Effector memory CD4-positive, alpha-beta T cell (primary cell): Measurements from ENCODE around the gene FAF2.
A peak's percentile ranks its signal among the peaks of the same experiment; 100 is the strongest.
"Not testable (repeated sequence)": the region's sequence is repeated elsewhere in the genome, so short reads cannot be mapped to it uniquely, and the experiment has no call there.

Experiments
- DNase-seq, 3 donors: peaks; one replicate each; pipeline ENCODE4 v3.0.0-alpha.2; 2020
- H3K27ac ChIP-seq: 2 replicates; pipeline ENCODE4 v1.7.0; 2013; ENCODE audit warnings: mild to moderate bottlenecking, low read length, moderate library complexity; ENCODE audit not compliant: insufficient read depth, poor library complexity, severe bottlenecking
- H3K27me3 ChIP-seq: replicated peaks from 2 replicates; pipeline ENCODE4 v1.7.0; 2013; ENCODE audit warnings: mild to moderate bottlenecking, low read length; ENCODE audit not compliant: insufficient read depth, control insufficient read depth, poor library complexity, severe bottlenecking
- H3K36me3 ChIP-seq: 2 replicates; pipeline ENCODE4 v1.7.0; 2013; ENCODE audit warnings: mild to moderate bottlenecking, low read length, moderate library complexity; ENCODE audit not compliant: control insufficient read depth, insufficient read depth
- H3K4me1 ChIP-seq: 2 replicates; pipeline ENCODE4 v1.7.0; 2013; ENCODE audit warnings: low read length, mild to moderate bottlenecking; ENCODE audit not compliant: control insufficient read depth, insufficient read depth, poor library complexity, severe bottlenecking
- H3K4me3 ChIP-seq: 2 replicates; pipeline ENCODE4 v1.7.0; 2013; ENCODE audit warnings: low read length, low read depth, mild to moderate bottlenecking; ENCODE audit not compliant: insufficient read depth, poor library complexity, severe bottlenecking
- H3K9me3 ChIP-seq: 2 replicates; pipeline ENCODE4 v1.7.0; 2013; ENCODE audit warnings: mild to moderate bottlenecking, low read length, moderate library complexity; ENCODE audit not compliant: control insufficient read depth
- total RNA-seq, 3 donors: gene quantifications; one replicate each; lab custom pipeline; 2026; lab: John Stamatoyannopoulos, UW

The FAF2 gene
- 37.0 to 52.1 (median 37.7) reads per million in 3 donors for total RNA-seq

DNA sequence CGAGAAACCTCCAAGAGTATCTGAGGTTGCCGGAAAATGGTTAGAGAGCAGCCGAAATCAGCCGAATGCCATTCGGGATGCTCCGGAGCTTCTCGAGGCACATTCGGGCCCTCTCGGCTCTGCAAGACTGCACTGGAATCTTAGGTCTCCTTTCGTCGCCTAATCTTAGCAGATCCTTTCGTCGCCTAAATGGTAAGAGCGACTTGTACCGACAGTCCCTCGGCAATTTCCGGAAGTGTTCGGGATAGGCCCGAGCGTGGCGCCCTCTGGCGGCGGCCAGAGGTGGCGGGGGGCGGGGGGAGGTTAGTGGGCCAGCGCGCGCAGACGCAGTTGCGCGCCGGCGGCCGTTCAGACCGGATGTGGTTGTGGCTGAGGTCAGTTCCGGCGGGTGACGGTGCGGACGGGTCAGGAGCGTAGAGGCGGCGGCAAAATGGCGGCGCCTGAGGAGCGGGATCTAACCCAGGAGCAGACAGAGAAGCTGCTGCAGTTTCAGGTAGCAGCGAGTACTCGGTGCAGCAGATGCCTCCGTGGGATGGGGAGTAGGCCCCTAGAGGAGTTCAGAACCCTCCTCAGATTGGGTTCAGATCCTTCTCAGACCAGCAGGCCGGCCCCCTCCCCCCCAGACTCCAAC lies at the start of gene FAF2:
FAF2 (plus strand) TSS at position 408 of the 631 bp plus-strand sequence; CDS start at position 431, 23 bp downstream.
- peaks cover 6% of the 10 kb centered on the region for H3K4me1 ChIP-seq
- peaks cover 4% of the 10 kb centered on the region for H3K36me3 ChIP-seq
- peak; percentile 96 to 98 (median 97) for DNase-seq
- H3K9me3 ChIP-seq, result no peaks in the 10 kb centered on the region
- peak within 1 kb of the TSS; percentile 95 for H3K27ac ChIP-seq
- peak within 1 kb of the TSS; percentile 77 for H3K4me3 ChIP-seq
- no peaks in the 10 kb centered on the region for H3K27me3 ChIP-seq

- Histone ChIP-seq H3K4me3 (no peak overlapping the region), H3K27ac (no peak overlapping the region), H3K4me1 (no peaks in the 10 kb centered on the region)
Measured at GRCh38 chr5:176400382-176401156, 47.6 kb upstream of the FAF2 start.

GRCh38 chr5:176401281-176402205 lies 46.6 kb upstream of the FAF2 start:
- H3K27ac ChIP-seq, result no peak overlapping the region
- peaks cover 17% of the 10 kb centered on the region for H3K36me3 ChIP-seq
- H3K9me3 ChIP-seq, result no peaks in the 10 kb centered on the region
- H3K27me3 ChIP-seq, result no peaks in the 10 kb centered on the region
- DNase-seq, result no peak
- H3K4me1 ChIP-seq, result no peaks in the 10 kb centered on the region
- no peak overlapping the region for H3K4me3 ChIP-seq

More at GRCh38 chr5:176400382-176401156, 47.6 kb upstream of the FAF2 start:
- no peaks in the 10 kb centered on the region for H3K27me3 ChIP-seq
- H3K36me3 ChIP-seq, result peaks cover 12% of the 10 kb centered on the region
- DNase-seq, result no peak
- H3K9me3 ChIP-seq, result no peaks in the 10 kb centered on the region

DNA sequence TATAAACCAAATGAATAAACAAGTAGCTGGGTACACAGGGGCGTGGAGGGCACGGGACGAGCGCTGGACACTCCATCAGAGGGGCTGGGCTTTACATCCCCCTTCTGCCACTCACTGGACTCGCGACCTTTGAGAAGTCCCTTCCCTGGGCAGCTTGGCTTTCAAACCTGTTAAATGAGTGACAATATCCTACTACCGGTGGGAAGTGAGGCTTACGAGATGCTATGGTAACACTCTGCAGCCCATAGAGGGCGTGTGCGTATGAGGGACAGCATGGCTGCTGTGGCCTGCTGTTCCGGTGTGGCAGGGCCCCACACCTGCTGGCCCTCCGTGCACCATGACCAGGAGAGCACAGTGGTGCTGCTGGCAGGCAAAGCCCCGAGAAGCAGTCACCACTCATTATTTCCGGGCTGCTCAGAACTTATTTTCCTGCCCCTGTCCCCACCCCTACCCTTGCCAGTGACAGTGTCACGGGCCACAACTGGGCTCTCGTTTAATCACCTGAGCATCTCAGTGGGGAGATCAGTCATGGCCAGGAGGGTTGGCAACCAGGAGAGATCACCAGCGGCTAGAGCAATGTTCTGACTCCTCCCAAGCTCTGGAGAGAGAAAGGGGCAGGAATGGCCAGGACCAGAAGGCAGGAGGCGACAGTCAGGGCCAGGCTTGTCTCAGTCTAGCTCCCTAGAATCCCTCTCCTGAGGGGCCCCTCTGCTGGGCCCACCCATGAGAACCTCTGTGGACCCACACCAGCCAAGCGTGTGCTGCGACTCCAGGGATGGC lies 42.3 kb upstream of the FAF2 start:
- DNase-seq, result no peak
- H3K4me3 ChIP-seq, result no peak overlapping the region
- no peaks in the 10 kb centered on the region for H3K9me3 ChIP-seq
- H3K36me3 ChIP-seq, result peaks cover 21% of the 10 kb centered on the region
- no peaks in the 10 kb centered on the region for H3K27me3 ChIP-seq
- no peak overlapping the region for H3K27ac ChIP-seq
- H3K4me1 ChIP-seq, result no peaks in the 10 kb centered on the region

DNA sequence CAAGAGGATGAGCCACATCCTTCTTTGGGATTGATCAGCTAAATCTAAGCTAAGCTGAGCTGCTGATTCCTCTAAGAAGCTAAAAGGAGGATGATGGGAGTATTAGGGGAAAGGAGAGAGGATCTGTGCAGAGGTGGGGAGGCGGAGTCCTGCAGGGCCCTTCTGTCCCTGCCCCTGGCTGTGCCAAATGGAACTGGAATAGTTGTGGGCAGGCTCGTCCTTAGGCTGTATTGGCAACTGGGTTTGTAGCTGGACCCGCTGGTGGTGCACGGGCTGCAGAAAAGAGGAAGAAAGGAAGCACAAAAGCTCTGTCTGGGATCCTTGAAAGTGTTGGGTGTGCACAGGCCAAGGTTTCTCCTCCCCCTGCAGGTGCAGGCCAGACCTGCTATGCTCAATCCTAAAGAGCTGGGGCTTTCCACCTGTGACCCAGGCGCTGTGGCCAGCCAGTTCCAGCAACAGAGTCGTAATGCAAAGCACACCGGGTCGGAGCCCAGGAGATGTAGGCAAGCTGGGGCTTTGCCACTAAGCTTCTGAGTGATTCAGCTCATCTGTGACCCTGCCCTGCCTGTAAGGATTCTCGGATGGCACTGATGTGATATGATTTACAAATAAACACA lies 41.6 kb upstream of the FAF2 start:
- DNase-seq, result no peak
- Histone ChIP-seq H3K4me1 (no peaks in the 10 kb centered on the region), H3K27ac (no peak overlapping the region), H3K27me3 (no peaks in the 10 kb centered on the region), H3K4me3 (no peak overlapping the region), H3K9me3 (no peaks in the 10 kb centered on the region), H3K36me3 (peaks cover 21% of the 10 kb centered on the region)

DNA sequence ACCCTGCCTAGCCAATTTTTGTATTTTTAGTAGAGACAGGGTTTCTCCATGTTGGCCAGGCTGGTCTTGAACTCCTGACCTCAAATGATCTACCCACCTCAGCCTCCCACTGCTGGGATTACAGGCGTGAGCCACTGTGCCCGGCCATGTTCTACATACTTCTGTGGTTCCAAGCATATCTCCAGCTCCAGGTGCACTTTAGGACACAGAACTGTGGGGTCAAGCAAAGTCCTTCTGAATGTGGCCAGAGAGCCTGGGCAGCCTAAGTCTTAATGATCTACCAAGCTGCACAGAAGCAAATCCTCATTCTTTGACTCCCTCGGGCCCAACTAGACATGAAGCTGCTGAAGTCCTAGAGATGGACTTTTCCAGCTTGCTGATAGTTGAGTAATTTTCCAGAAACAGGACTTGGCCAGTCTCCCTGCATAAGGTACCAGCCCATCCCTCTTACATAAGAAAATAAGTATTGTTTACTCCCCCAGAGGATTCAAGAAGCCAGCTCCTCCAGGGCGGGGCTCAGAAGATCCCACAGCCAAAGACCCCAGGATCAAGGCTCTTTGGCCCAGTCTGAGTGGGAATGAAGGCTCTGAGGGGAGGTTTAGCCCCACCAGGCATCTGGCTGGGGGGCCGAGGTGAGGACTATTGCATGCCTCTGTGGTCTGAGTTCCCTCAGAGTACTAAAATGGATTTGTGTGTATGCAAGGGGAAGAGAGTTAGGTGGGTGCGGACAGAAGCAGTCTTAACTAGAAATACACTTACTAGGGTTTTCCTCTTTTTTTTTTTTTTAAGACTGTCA lies 40.5 kb upstream of the FAF2 start:
- no peaks in the 10 kb centered on the region for H3K9me3 ChIP-seq
- no peak overlapping the region for H3K4me3 ChIP-seq
- no peak for DNase-seq
- H3K36me3 ChIP-seq, result peaks cover 21% of the 10 kb centered on the region
- no peaks in the 10 kb centered on the region for H3K4me1 ChIP-seq
- no peaks in the 10 kb centered on the region for H3K27me3 ChIP-seq
- H3K27ac ChIP-seq, result no peak overlapping the region

- H3K4me3 ChIP-seq, H3K27me3 ChIP-seq, H3K9me3 ChIP-seq, H3K4me1 ChIP-seq, DNase-seq, H3K27ac ChIP-seq: not testable (repeated sequence)
- peaks cover 21% of the 10 kb centered on the region for H3K36me3 ChIP-seq
Measured at GRCh38 chr5:176408252-176408573, 40.0 kb upstream of the FAF2 start.

DNA sequence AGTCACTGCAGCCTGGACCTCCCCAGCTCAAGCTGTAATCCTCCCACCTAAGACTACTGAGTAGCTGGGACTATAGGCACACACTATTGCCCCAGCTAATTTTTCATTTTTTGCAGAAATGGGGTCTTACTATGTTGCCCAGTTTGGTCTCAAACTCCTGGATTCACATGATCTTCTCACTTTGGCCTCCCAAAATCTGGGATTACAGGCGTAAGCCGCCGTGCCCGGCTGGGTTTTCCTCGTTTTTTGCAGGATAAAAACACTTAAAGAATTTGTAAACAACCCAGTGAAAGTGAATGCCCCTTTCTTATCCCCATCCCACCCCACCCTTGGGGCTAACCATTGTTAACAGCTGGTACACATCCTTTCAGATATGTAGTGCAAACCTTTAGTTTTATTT lies 39.6 kb upstream of the FAF2 start:
- no peak for DNase-seq

More for the DNA sequence above, 39.6 kb upstream of the FAF2 start:
- Histone ChIP-seq H3K36me3 (peaks cover 21% of the 10 kb centered on the region), H3K4me1 (peaks cover 3% of the 10 kb centered on the region), H3K27me3 (no peaks in the 10 kb centered on the region), H3K4me3 (no peak overlapping the region), H3K27ac (no peak overlapping the region), H3K9me3 (no peaks in the 10 kb centered on the region)
